ENCODE measurements around the gene SYPL2. TPM values are rescaled to one million over a fixed set of nuclear protein-coding genes. Genes with fewer than 3 reads are reported as not detected.

The SYPL2 gene
- total and polyA plus RNA-seq, 4 donors, result 0.14 to 4.7 (median 3.7) TPM

- no peak for TF ChIP-seq FOXA1 (IDR thresholded peaks at IDR 0.05)
- peaks cover 0 to 3% (median 0%) of the 10 kb centered on the region in 4 donors for H3K27me3 ChIP-seq (ENCODE audit: control insufficient read depth in 4 of 4, insufficient read depth in 4 of 4, low read length in 3 of 4)
- peaks cover 0 to 9% (median 2%) of the 10 kb centered on the region in 4 donors for H3K4me1 ChIP-seq (ENCODE audit: control insufficient read depth in 4 of 4, insufficient read depth in 4 of 4, low read length in 3 of 4)
- no peak overlapping the region for H3K4me3 ChIP-seq (ENCODE audit: low read depth in 1 of 3, low read length in 3 of 3)
- DNase-seq (ENCODE audit: low spot score), result no peak
- no peaks in the 10 kb centered on the region for H3K36me3 ChIP-seq (ENCODE audit: control insufficient read depth in 4 of 4, insufficient read depth in 3 of 4, low read depth in 1 of 4, low read length in 3 of 4)
- 89% methylated on average over 1 of the region's 1 CpG for WGBS
- H3K9me3 ChIP-seq (ENCODE audit: control insufficient read depth in 4 of 4, low read length in 3 of 4), result no peaks in the 10 kb centered on the region
- no peak overlapping the region for H3K27ac ChIP-seq (ENCODE audit: low read depth in 1 of 2, low read length in 2 of 2)
- H3K9ac ChIP-seq (ENCODE audit: low read depth in 1 of 2, low read length in 2 of 2), result no peak overlapping the region
Measured at GRCh38 chr1:109468061-109468460, 1.7 kb downstream of the SYPL2 start.

- Histone ChIP-seq H3K36me3 (ENCODE audit: control insufficient read depth in 4 of 4, insufficient read depth in 3 of 4, low read depth in 1 of 4, low read length in 3 of 4) (no peaks in the 10 kb centered on the region), H3K4me3 (ENCODE audit: low read depth in 1 of 3, low read length in 3 of 3) (no peak overlapping the region), H3K4me1 (ENCODE audit: control insufficient read depth in 4 of 4, insufficient read depth in 4 of 4, low read length in 3 of 4) (peaks cover 0 to 9% (median 2%) of the 10 kb centered on the region in 4 donors), H3K9ac (ENCODE audit: low read depth in 1 of 2, low read length in 2 of 2) (no peak overlapping the region), H3K27me3 (ENCODE audit: control insufficient read depth in 4 of 4, insufficient read depth in 4 of 4, low read length in 3 of 4) (peaks cover 0 to 3% (median 0%) of the 10 kb centered on the region in 4 donors), H3K27ac (ENCODE audit: low read depth in 1 of 2, low read length in 2 of 2) (no peak overlapping the region), H3K9me3 (ENCODE audit: control insufficient read depth in 4 of 4, low read length in 3 of 4) (no peaks in the 10 kb centered on the region)
- DNase-seq (ENCODE audit: low spot score), result no peak
- 36% methylated on average over 2 of the region's 2 CpGs for WGBS
- TF ChIP-seq, protein P1, sequence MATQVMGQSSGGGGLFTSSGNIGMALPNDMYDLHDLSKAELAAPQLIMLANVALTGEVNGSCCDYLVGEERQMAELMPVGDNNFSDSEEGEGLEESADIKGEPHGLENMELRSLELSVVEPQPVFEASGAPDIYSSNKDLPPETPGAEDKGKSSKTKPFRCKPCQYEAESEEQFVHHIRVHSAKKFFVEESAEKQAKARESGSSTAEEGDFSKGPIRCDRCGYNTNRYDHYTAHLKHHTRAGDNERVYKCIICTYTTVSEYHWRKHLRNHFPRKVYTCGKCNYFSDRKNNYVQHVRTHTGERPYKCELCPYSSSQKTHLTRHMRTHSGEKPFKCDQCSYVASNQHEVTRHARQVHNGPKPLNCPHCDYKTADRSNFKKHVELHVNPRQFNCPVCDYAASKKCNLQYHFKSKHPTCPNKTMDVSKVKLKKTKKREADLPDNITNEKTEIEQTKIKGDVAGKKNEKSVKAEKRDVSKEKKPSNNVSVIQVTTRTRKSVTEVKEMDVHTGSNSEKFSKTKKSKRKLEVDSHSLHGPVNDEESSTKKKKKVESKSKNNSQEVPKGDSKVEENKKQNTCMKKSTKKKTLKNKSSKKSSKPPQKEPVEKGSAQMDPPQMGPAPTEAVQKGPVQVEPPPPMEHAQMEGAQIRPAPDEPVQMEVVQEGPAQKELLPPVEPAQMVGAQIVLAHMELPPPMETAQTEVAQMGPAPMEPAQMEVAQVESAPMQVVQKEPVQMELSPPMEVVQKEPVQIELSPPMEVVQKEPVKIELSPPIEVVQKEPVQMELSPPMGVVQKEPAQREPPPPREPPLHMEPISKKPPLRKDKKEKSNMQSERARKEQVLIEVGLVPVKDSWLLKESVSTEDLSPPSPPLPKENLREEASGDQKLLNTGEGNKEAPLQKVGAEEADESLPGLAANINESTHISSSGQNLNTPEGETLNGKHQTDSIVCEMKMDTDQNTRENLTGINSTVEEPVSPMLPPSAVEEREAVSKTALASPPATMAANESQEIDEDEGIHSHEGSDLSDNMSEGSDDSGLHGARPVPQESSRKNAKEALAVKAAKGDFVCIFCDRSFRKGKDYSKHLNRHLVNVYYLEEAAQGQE (IDR thresholded peaks at IDR 0.05), result no peak
- no peak for TF ChIP-seq HNF4A (conservative IDR thresholded peaks at IDR 0.05)
Measured at GRCh38 chr1:109468903-109469302, 2.6 kb downstream of the SYPL2 start.

DNA sequence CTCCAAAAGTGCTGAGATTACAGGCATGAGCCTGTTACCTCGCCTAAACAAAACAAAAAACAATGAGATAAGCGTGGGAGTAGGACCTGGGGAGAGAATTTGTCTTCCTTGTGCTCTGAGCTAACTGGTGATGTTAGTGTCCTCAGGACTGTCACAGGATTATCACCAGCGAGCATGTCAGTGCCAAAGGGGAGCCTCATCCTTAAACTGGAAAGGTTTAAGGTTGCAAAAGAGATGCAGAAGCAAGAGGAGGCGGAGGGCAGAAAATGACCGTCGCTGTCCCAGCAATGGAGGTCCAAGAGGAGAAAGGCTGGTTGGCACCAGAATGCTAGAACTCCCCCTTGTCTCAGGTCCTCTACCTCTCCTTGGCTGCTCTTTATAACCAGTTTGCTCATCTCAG is 3.9 kb downstream of the SYPL2 start:
- Histone ChIP-seq H3K4me3 (ENCODE audit: low read depth in 1 of 3, low read length in 3 of 3) (no peak overlapping the region), H3K4me1 (ENCODE audit: control insufficient read depth in 4 of 4, insufficient read depth in 4 of 4, low read length in 3 of 4) (peaks cover 0 to 9% (median 2%) of the 10 kb centered on the region in 4 donors), H3K27me3 (ENCODE audit: control insufficient read depth in 4 of 4, insufficient read depth in 4 of 4, low read length in 3 of 4) (peaks cover 0 to 3% (median 0%) of the 10 kb centered on the region in 4 donors), H3K36me3 (ENCODE audit: control insufficient read depth in 4 of 4, insufficient read depth in 3 of 4, low read depth in 1 of 4, low read length in 3 of 4) (no peaks in the 10 kb centered on the region), H3K9ac (ENCODE audit: low read depth in 1 of 2, low read length in 2 of 2) (no peak overlapping the region), H3K27ac (ENCODE audit: low read depth in 1 of 2, low read length in 2 of 2) (no peak overlapping the region), H3K9me3 (ENCODE audit: control insufficient read depth in 4 of 4, low read length in 3 of 4) (no peaks in the 10 kb centered on the region)
- WGBS, result 82% methylated on average over 6 of the region's 6 CpGs
- DNase-seq (ENCODE audit: low spot score), result no peak
- TF ChIP-seq JUND (IDR thresholded peaks at IDR 0.05) (no peak), GABPA (IDR thresholded peaks at IDR 0.05 in 1 of 2, conservative IDR thresholded peaks at IDR 0.05 in 1 of 2) (no peak), RXRA (IDR thresholded peaks at IDR 0.05) (no peak)

DNA sequence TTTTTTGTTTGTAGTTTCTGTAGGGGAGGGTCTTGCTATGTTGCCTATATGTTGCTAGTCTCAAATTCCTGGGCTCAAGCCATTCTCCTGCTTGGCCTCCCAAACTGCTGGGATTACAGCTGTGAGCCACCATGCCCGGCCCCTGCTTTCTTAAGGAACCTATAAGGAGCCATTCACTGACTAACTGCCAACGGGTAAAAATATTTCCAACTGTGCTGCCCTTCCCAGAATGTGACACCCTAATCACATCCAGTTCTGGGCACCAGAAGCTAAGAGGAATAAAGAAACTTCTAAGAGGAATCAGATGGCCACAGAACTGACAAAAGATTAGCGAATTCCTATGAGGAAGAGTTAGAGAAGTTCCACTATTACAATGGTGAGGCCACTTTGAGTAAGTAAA is 6.4 kb downstream of the SYPL2 start:
- WGBS, result 62% methylated on average over 3 of the region's 3 CpGs
- Histone ChIP-seq H3K4me1 (ENCODE audit: control insufficient read depth in 4 of 4, insufficient read depth in 4 of 4, low read length in 3 of 4) (no peaks in the 10 kb centered on the region), H3K36me3 (ENCODE audit: control insufficient read depth in 4 of 4, insufficient read depth in 3 of 4, low read depth in 1 of 4, low read length in 3 of 4) (peaks cover 0 to 2% (median 0%) of the 10 kb centered on the region in 4 donors), H3K4me3 (ENCODE audit: low read depth in 1 of 3, low read length in 3 of 3) (no peak overlapping the region), H3K27me3 (ENCODE audit: control insufficient read depth in 4 of 4, insufficient read depth in 4 of 4, low read length in 3 of 4) (no peaks in the 10 kb centered on the region), H3K9me3 (ENCODE audit: control insufficient read depth in 4 of 4, low read length in 3 of 4) (no peaks in the 10 kb centered on the region), H3K9ac (ENCODE audit: low read depth in 1 of 2, low read length in 2 of 2) (no peak overlapping the region), H3K27ac (ENCODE audit: low read depth in 1 of 2, low read length in 2 of 2) (no peak overlapping the region)
- no peak for DNase-seq (ENCODE audit: low spot score)
- no peak for TF ChIP-seq NR2F2 (IDR thresholded peaks at IDR 0.05)
- TF ChIP-seq, protein P1 (IDR thresholded peaks at IDR 0.05), result no peak
- TF ChIP-seq, protein P2, sequence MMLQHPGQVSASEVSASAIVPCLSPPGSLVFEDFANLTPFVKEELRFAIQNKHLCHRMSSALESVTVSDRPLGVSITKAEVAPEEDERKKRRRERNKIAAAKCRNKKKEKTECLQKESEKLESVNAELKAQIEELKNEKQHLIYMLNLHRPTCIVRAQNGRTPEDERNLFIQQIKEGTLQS (IDR thresholded peaks at IDR 0.05), result no peak
- TF ChIP-seq GABPA (IDR thresholded peaks at IDR 0.05 in 1 of 2, conservative IDR thresholded peaks at IDR 0.05 in 1 of 2), result no peak
- TF ChIP-seq RAD21 (IDR thresholded peaks at IDR 0.05), result no peak
- TF ChIP-seq, protein P3, sequence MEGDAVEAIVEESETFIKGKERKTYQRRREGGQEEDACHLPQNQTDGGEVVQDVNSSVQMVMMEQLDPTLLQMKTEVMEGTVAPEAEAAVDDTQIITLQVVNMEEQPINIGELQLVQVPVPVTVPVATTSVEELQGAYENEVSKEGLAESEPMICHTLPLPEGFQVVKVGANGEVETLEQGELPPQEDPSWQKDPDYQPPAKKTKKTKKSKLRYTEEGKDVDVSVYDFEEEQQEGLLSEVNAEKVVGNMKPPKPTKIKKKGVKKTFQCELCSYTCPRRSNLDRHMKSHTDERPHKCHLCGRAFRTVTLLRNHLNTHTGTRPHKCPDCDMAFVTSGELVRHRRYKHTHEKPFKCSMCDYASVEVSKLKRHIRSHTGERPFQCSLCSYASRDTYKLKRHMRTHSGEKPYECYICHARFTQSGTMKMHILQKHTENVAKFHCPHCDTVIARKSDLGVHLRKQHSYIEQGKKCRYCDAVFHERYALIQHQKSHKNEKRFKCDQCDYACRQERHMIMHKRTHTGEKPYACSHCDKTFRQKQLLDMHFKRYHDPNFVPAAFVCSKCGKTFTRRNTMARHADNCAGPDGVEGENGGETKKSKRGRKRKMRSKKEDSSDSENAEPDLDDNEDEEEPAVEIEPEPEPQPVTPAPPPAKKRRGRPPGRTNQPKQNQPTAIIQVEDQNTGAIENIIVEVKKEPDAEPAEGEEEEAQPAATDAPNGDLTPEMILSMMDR (IDR thresholded peaks at IDR 0.05; ENCODE audit: low read depth, low read length, missing input control), result no peak
- TF ChIP-seq TAF1 (conservative IDR thresholded peaks at IDR 0.05), result no peak
